Measurements from ENCODE around the gene MAP2K6.

MAP2K6 gene

DNA sequence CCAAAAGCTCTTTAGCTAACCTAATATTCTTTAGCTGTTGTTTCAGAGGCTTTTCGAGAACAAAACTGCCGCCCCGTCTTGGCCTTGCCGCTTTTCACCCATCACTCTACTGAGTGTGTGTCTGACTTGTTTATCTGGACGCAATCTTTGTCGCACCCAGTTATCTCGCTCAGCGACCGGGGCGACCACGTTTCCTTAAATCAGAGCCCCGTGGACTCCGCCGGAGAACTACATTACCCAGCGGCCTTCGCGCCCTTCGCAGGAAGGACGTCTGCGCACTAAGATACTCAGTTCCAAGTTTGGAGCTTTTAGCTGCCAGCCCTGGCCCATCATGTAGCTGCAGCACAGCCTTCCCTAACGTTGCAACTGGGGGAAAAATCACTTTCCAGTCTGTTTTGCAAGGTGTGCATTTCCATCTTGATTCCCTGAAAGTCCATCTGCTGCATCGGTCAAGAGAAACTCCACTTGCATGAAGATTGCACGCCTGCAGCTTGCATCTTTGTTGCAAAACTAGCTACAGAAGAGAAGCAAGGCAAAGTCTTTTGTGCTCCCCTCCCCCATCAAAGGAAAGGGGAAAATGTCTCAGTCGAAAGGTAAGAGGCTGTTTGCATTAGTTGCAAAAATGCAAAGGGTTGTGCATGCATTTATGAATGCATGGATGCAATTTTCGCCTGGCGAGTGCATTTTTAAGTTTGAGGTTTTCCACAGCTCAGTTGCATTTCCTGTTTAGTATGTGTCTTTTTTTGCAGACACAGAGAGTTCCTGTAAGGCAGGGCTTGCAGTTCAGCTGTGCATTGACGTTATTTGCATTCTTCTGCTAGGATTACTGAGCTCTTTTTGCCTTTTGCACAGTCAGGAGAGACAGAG is at the start of gene MAP2K6:
MAP2K6 (plus strand) TSS at position 290 of the 867 bp plus-strand sequence; CDS start at position 578, 288 bp downstream.
- peak; percentile 82 for DNase-seq

- DNase-seq, result no peak
Observed at GRCh38 chr17:69367298-69367697, 47.2 kb upstream of the MAP2K6 start.

DNA sequence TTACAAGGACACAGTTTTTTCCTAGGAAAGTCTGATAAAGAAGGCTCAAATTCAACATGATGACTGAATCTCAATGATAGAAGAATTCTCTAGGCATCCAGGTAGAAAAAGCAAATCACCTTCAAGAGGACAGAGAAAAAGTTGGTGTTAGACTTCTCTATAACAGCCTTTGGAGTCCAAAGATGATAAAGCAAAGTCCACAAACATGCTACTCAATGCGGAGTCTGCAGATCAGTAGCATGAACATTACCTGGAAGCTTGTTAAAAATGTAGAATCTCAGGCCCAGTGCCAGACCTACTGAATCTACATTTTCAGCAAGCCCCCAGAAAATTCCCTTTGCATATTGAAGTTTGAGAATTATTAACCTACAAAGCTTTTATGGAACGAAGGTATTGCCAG is 41.4 kb upstream of the MAP2K6 start:
- no peak for DNase-seq

DNA sequence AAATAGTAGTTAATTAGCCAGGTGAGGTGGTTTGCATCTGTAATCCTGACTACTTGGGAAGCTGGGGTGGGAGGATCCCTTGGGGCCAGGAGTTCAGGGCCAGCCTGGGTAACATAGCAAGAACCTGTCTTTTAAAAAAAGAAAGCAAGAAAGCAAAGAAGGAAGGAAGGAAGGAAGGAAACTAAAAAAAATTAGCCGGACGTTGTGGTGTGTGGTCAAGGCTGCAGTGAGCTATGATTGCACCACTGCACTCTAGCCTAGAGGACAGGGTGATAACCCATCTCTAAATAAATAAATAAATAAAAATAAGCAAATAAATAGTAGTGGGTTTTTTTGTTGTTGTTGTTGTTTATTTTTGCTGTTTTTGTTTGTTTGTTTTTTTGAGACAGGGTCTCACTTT is 39.3 kb upstream of the MAP2K6 start:
- DNase-seq, result no peak

DNA sequence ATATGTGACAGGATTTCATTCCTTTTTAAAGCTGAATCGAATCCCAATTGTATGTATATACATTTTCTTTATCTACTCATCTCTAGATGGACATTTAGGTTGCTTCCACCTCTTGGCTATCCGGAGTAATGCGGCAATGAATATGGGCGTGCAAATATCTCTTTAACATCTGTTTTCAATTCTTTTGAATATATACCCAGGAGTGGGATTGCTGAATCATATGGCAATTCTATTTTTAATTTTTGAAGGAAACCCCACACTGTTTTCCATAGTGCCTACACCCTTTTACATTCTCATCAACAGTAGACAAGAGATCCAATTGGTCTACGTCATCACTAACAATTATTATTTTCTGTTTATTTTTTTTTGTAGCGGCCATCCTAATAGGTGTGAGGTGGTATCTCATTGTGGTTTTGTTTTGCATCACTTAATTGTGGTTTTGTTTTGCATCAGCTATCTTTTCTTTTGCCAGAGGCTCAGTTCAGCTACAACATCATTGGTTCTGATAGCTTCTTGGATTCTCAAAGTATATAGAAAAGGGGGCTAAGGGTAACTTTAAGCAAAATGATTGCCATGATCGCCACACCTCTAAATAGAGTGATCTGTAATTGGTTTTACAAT is 25.6 kb upstream of the MAP2K6 start:
- no peak for DNase-seq

GRCh38 chr17:69390795-69391501 is 23.5 kb upstream of the MAP2K6 start:
- DNase-seq, result no peak

DNA sequence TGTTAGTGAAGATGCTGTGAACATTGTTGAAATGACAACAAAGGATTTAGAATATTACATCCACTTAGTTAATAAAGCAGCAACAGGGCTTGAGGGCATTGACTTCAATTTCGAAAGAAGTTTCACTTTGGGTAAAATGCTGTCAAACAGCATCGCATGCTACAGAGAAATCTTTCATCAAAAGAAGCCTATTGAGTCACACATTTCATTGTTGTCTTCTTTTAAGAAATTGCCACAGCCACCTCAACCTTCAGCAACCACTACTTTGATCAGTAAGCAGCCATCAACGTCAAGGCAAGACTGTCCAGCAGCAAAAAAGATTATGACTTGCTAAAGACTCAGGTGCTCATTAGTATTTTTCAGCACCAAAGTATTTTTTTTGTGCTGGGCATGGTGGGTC is 13.2 kb upstream of the MAP2K6 start:
- DNase-seq, result no peak

GRCh38 chr17:69402052-69402451 is 12.4 kb upstream of the MAP2K6 start:
- no peak for DNase-seq

DNA sequence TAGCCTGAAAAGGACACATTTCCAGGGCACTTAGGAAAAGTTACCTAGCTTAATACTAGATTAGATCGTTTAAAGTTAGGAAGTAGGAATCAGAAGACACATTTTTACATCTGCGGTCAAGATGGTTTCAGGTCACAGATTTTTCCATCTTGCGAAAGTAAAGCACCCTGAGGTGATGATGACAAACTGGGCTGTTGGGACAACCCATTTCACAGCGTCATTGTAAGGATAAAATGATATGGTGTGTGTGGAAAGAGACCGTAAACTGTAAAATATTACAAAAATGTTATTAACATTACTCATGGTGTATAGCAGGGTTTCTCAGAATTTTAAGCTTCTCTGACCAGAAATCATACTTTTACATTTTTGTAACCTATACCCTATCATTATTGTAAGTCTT is 10.1 kb upstream of the MAP2K6 start:
- no peak for DNase-seq

DNA sequence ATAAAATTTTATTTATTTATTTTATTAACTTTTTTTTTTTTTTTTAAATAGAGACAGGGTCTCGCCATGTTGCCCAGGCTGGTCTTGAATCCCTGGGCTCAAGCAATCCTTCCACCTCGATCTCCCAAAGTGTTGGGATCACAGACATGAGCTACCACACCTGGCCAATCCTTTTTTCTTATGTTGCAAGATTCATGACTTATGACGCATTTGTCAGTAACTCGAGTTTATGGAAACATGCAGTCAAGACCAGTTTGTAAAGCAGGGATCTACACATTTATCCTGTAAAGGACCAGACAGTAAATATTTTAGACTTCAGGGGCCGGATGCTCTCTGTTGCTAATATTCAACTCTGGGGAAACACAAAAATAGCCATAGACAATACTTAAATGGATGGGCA is 9.4 kb upstream of the MAP2K6 start:
- no peak for DNase-seq

DNA sequence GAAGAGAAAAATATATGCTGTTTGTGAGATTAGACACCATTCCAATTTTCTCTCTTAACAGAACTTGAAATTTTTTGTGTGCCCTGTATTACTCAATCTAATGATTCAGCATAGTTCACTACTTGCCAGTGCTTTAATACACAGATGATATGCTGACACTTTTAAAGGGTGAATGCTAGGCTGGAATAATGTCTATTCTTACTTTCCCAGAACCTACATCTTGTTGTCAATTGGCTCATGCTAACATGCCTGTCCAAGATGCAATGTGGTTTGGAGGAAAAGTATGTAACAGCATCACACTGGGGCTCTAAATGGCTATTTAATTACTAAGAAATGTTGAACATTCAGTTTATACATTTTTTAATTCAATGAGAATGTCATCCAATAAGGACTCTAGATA is 7.6 kb upstream of the MAP2K6 start:
- no peak for DNase-seq

DNA sequence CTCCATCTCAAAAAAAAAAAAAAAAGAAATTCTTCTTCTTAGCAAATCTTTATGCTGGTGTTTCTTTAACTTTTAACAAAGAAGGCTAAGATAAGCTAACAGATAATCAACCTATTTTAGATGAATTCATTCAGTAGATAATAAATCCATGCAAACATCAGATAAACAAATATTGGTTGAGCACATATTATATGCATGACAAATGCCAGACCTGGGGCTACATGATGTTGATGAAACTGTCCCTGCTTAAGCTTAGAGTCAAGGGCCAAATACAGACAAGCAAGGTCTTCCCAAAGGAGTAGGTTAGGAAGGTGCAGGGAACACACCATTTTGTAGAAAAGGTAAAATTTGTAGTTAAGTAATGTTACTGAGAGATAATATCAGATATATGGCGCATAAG is 6.7 kb upstream of the MAP2K6 start:
- no peak for DNase-seq

DNA sequence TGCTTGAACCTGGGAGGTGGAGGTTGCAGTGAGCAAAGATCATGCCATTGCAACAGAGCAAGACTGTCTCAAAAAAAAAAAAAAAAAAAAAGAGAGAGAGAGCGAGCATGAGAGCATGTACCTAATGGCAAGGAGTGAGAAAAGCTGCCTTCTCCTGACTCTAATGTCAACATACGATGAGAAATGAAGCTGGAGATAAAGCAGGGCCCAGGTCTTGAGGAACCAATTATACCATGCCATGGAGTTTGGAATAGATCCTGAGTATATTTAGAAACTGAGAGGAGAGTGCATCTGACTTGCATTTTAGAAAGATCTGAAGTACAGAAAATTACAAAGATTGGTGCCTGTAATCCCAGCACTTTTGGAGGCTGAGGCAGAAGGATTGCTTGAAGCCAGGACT is 3.8 kb upstream of the MAP2K6 start:
- no peak for DNase-seq

- DNase-seq, result no peak
Observed at GRCh38 chr17:69411766-69412165, 2.7 kb upstream of the MAP2K6 start.

- DNase-seq, result no peak
Observed at GRCh38 chr17:69412251-69412671, 2.2 kb upstream of the MAP2K6 start.

DNA sequence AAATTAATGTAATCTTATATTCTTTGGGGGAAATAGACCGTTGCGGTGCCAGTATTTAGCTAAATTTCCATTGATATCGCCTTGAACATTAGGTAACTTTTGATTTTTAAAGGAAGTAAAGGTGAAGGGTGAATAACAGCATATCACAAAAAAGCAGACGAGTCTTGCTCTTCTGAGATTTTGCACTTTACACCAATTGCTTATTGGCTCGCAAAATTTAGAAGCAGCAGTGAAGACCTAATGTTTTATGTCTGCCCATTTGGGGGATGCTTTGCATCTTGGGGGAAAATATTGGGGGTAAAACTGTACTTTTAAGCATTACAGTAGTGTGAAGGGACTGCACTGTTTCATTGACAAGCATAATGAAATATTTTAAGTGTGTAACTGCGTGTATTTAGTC is 934 bp downstream of the MAP2K6 start:
- no peak for DNase-seq

- DNase-seq, result no peak
Observed at GRCh38 chr17:69417545-69418483, 3.3 kb downstream of the MAP2K6 start.

DNA sequence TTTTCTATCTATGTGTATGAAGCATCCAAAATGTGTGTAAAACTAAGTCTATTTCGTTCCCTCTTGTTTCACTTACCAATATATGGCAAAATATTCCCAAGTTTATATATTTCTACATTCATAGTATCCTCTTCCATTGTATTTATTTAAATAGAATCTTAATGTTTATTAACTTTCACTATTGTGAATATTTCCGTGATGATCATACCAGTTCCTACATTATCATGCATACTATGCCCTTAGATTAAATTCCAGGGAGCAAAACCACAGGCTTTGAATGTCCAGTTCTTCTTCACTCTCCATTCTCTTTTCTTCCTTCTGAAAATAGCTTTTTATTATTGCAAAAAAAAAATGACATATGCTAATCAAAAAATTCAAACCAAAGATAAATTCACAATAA is 4.0 kb downstream of the MAP2K6 start:
- no peak for DNase-seq

GRCh38 chr17:69423450-69423849 is 9.0 kb downstream of the MAP2K6 start:
- DNase-seq, result peak; percentile 16

DNA sequence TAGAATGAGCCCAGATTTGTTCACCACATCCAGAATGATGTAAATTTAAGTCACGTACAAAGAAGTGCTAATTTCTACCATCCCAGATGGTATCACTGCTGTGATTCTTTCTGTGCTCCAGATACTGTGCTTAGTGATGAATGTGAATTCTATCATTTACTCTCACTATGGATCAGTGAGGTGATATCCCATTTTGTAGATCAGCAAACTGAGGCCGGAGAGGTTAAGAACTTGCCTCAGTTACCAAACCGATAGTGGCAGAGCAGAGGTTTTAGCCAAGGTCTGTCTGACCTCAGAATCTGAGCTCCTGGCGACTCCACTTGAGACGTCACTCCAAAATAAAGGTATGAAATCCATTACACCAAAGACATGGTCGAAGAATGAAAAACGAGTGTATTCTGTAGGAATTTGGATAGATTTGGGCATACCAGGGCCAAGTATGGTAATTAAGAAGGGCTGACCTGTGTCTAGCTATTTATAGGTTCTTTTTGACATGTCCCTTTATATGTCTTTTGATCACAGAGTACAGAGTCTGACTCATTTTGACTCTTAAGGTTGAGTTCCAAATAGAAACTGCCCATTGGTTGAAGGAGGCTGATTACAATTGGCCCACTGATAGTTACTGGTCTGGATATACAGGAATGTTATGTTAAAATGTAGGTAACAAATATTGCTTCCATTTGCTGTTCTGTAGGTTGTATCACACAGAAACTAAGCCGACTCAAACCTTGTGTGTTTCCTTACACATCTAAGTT is 10.0 kb downstream of the MAP2K6 start:
- DNase-seq, result no peak

GRCh38 chr17:69425978-69426377 is 11.5 kb downstream of the MAP2K6 start:
- no peak for DNase-seq
